HEK293T (cell line): ENCODE results near the gene HPS6.
A peak's percentile ranks its signal among the peaks of the same experiment; 100 is the strongest.
"Not testable (repeated sequence)": the region's sequence is repeated elsewhere in the genome, so short reads cannot be mapped to it uniquely, and the experiment has no call there.

Source experiments
- CTCF ChIA-PET: fragments of 350-600 bp; formaldehyde crosslinking; extraction: SDS; loops from one replicate; lab custom pipeline; 2021; ENCODE audit warnings: antibody characterized with exemption, inconsistent platforms; lab: Yijun Ruan, JAX
- POLR2A ChIA-PET: fragments of 350-600 bp; formaldehyde crosslinking; extraction: SDS; loops from one replicate; lab custom pipeline; 2020; ENCODE audit warnings: antibody characterized with exemption, inconsistent platforms; lab: Yijun Ruan, JAX
- DNase-seq: peaks from one replicate; pipeline ENCODE4 v3.0.0; 2012; ENCODE audit warnings: mixed read lengths; ENCODE audit errors: extremely low spot score
- ARNT ChIP-seq: fragments of 450-650 bp; IDR thresholded peaks from 2 replicates; pipeline ENCODE4 v1.6.1; 2017; ENCODE audit warnings: mild to moderate bottlenecking
- BHLHE40 ChIP-seq: fragments of 450-650 bp; IDR thresholded peaks from 2 replicates; pipeline ENCODE4 v1.6.1; 2016; ENCODE audit warnings: mild to moderate bottlenecking, moderate library complexity, borderline replicate concordance
- CTBP1 ChIP-seq: fragments of 450-650 bp; IDR thresholded peaks from 2 replicates; pipeline ENCODE4 v1.6.1; 2016; ENCODE audit warnings: borderline replicate concordance
- ELF4 ChIP-seq: fragments of 450-650 bp; IDR thresholded peaks from 2 replicates; pipeline ENCODE4 v1.6.1; 2017; ENCODE audit warnings: antibody characterized with exemption
- FOXA1 ChIP-seq: fragments of 450-650 bp; IDR thresholded peaks from 2 replicates; pipeline ENCODE4 v1.6.1; 2016; ENCODE audit warnings: mild to moderate bottlenecking
- FOXK2 ChIP-seq: fragments of 450-650 bp; IDR thresholded peaks from 2 replicates; pipeline ENCODE4 v1.6.1; 2016; ENCODE audit warnings: mild to moderate bottlenecking
- FOXM1 ChIP-seq: fragments of 450-650 bp; IDR thresholded peaks from 2 replicates; pipeline ENCODE4 v1.6.1; 2017; ENCODE audit warnings: mild to moderate bottlenecking, borderline replicate concordance
- HDGF ChIP-seq: fragments of 450-650 bp; IDR thresholded peaks from 2 replicates; pipeline ENCODE4 v1.6.1; 2017; ENCODE audit warnings: antibody characterized with exemption, borderline replicate concordance
- L3MBTL2 ChIP-seq: fragments of 450-650 bp; conservative IDR thresholded peaks from 2 replicates; pipeline ENCODE4 v1.6.1; 2016; ENCODE audit warnings: mild to moderate bottlenecking
- LEF1 ChIP-seq: fragments of 450-650 bp; IDR thresholded peaks from 2 replicates; pipeline ENCODE4 v1.6.1; 2017; ENCODE audit warnings: mild to moderate bottlenecking, borderline replicate concordance
- NFRKB ChIP-seq: fragments of 450-650 bp; IDR thresholded peaks from 2 replicates; pipeline ENCODE4 v1.6.1; 2016; ENCODE audit warnings: mild to moderate bottlenecking, moderate library complexity
- SP1 ChIP-seq: fragments of 450-650 bp; IDR thresholded peaks from 2 replicates; pipeline ENCODE4 v1.6.1; 2017
- SUZ12 ChIP-seq: fragments of 450-650 bp; IDR thresholded peaks from 2 replicates; pipeline ENCODE4 v1.6.1; 2016; ENCODE audit warnings: mild to moderate bottlenecking
- TARDBP ChIP-seq: fragments of 450-650 bp; IDR thresholded peaks from 2 replicates; pipeline ENCODE4 v1.6.1; 2016
- ZNF384 ChIP-seq: fragments of 450-650 bp; IDR thresholded peaks from 2 replicates; pipeline ENCODE4 v1.6.1; 2016
- TF ChIP-seq, protein P1 (sequence below): fragments of 450-650 bp; IDR thresholded peaks from 2 replicates; pipeline ENCODE4 v1.6.1; 2016

Gene HPS6

GRCh38 chr10:102033787-102034186, 31.4 kb upstream of the HPS6 start:
- CTCF ChIA-PET = no interaction called here

DNA sequence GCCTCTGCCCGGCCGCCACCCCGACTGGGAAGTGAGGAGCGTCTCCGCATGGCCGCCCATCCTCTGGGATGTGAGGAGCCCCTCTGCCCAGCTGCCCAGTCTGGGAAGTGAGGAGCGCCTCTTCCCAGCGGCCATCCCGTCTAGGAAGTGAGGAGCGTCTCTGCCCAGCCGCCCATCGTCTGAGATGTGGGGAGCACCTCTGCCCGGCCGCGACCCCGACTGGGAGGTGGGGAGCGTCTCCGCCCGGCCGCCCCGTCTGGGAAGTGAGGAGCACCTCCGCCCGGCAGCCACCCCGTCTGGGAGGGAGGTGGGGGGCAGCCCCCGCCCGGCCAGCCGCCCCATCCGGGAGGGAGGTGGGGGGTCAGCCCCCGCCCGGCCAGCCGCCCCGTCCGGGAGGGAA, 29.3 kb upstream of the HPS6 start:
- DNase-seq, CTCF ChIA-PET, POLR2A ChIA-PET: not testable (repeated sequence)

More at GRCh38 chr10:102033787-102034186, 31.4 kb upstream of the HPS6 start:
- TF ChIP-seq ELF4 (no peak), SP1 (no peak), LEF1 (no peak), TARDBP (no peak)
- DNase-seq = no peak
- POLR2A ChIA-PET = no interaction called here

DNA sequence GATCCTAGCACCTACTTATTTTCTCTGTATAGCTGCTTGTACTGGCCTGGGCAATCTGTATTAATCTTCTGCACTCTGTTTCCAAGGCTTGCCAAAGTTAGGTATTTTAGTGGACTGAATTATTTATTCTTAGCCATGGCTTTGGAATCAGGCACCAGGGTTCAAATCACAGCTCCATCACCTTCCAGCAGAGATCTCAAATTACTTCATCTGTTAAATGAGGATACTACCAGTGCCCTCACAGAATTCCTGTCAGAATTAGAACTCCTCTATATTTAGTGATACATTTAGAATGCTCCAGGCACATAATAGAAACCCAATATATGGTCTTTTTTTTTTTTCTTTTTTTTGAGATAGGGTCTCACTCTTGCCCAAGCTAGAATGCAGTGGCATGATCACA, 26.7 kb upstream of the HPS6 start:
- ChIA-PET CTCF (interaction anchor here (0.6 kb wide), 1 partner anchor 57 kb away, joined by 5 read pairs; no protein-coding TSS in a partner anchor), POLR2A (no interaction called here)
- DNase-seq = no peak
- no peak for TF ChIP-seq HDGF
- TF ChIP-seq ELF4 = no peak

- peak; percentile 48 for DNase-seq
- no peak for TF ChIP-seq BHLHE40
- TF ChIP-seq, protein P1, sequence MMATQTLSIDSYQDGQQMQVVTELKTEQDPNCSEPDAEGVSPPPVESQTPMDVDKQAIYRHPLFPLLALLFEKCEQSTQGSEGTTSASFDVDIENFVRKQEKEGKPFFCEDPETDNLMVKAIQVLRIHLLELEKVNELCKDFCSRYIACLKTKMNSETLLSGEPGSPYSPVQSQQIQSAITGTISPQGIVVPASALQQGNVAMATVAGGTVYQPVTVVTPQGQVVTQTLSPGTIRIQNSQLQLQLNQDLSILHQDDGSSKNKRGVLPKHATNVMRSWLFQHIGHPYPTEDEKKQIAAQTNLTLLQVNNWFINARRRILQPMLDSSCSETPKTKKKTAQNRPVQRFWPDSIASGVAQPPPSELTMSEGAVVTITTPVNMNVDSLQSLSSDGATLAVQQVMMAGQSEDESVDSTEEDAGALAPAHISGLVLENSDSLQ = peak; percentile 89
- no peak for TF ChIP-seq FOXM1
- CTCF ChIA-PET = no interaction called here
- POLR2A ChIA-PET = no interaction called here
Measured at GRCh38 chr10:102040305-102041050, 24.7 kb upstream of the HPS6 start.

DNA sequence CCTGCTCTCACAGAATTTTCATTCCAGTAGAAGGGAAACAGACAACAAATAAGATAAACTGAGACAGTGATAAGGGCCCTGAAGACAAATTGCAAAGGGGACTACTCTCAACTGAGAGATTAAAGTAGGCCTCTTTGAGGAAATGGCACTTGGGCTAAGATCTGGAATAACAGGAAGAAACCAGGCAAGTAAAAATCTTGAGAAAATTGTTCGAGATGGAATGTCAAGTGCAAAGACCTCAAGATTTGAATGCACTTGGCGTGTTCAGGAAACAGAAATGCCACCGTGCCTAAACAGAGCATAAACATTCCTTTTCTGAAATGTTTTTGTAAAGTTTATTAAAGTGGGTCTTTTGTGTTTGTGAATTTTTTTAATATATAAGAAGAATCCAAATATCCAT, 19.9 kb upstream of the HPS6 start:
- ChIA-PET CTCF (no interaction called here), POLR2A (no interaction called here)
- TF ChIP-seq TARDBP (no peak), ARNT (no peak), SP1 (no peak), LEF1 (no peak), NFRKB (no peak), ZNF384 (no peak), CTBP1 (no peak), L3MBTL2 (no peak), HDGF (no peak), FOXM1 (no peak), BHLHE40 (no peak), ELF4 (no peak), FOXA1 (no peak), SUZ12 (no peak), FOXK2 (no peak)
- TF ChIP-seq, protein P1 = no peak
- DNase-seq = no peak

GRCh38 chr10:102046095-102046494, 19.1 kb upstream of the HPS6 start:
- DNase-seq = no peak
- TF ChIP-seq HDGF (no peak), ELF4 (no peak), NFRKB (no peak), FOXM1 (no peak)
- CTCF ChIA-PET = no interaction called here
- POLR2A ChIA-PET = no interaction called here

GRCh38 chr10:102054881-102055646, 10.1 kb upstream of the HPS6 start:
- DNase-seq = peak; percentile 50
- ChIA-PET CTCF (interaction anchor here (0.6 to 3.1 kb wide), 2 partner anchors 18 to 46 kb away, joined by 3 to 10 read pairs; no protein-coding TSS in a partner anchor), POLR2A (interaction anchor here (0.6 to 1.7 kb wide), 8 partner anchors 10 to 511 kb away, joined by 3 to 6 read pairs (median 4); partner anchors contain the start of genes HPS6 and OGA)
